Stomach (tissue), 9 donors: ENCODE results near the gene ZPR1. TPM values are rescaled to one million over a fixed set of nuclear protein-coding genes. Genes with fewer than 3 reads are reported as not detected.
A peak's percentile ranks its signal among the peaks of the same experiment; 100 is the strongest.

Experiments used
- DNase-seq, 2 donors: peaks; one replicate each; pipeline versions ENCODE4 v3.0.0 to v3.0.0-alpha.2; 2013 to 2019
- H3K27ac ChIP-seq, 5 donors: fragments of 200-600 bp in 4 of 5; sonication (generic) in 4 of 5; one replicate each; pipeline ENCODE4 v1.5.1; 2013 to 2019; ENCODE audit warnings: mild to moderate bottlenecking in 1 of 5, moderate library complexity in 1 of 5
- H3K27me3 ChIP-seq, 3 donors: fragments of 200-600 bp; sonication (generic); one replicate each; pipeline ENCODE4 v1.5.1; 2017 to 2019; ENCODE audit warnings: mixed run types in 1 of 3
- H3K36me3 ChIP-seq, 4 donors: fragments of 200-600 bp; sonication (generic); 1 replicate in 3 of 4; 2 replicates in 1 of 4; pipeline ENCODE4 v1.5.1; 2016 to 2019
- H3K4me1 ChIP-seq, 4 donors: fragments of 200-600 bp; sonication (generic); one replicate each; pipeline ENCODE4 v1.5.1; 2016 to 2019
- H3K4me3 ChIP-seq, 4 donors: fragments of 200-600 bp; sonication (generic) in 3 of 4; one replicate each; pipeline ENCODE4 v1.5.1; 2016 to 2019; ENCODE audit warnings: mild to moderate bottlenecking in 1 of 4
- H3K9me3 ChIP-seq, 4 donors: fragments of 200-600 bp; sonication (generic); one replicate each; pipeline ENCODE4 v1.5.1; 2016 to 2019
- CTCF ChIP-seq, 7 experiments: fragments of 450-650 bp in 4 of 7; fragments of 200-600 bp in 3 of 7; sonication (generic) in 3 of 7; IDR thresholded peaks; one replicate each; pipeline ENCODE4 v1.5.1; 2016 to 2019; ENCODE audit warnings: antibody characterized with exemption in 7 of 7, control low read depth in 2 of 7, mild to moderate bottlenecking in 1 of 7
- EP300 ChIP-seq: sonication (generic); formaldehyde crosslinking; IDR thresholded peaks from one replicate; pipeline ENCODE4 v1.6.1; 2017; ENCODE audit warnings: antibody characterized with exemption
- POLR2A ChIP-seq, 4 donors: fragments of 450-650 bp; IDR thresholded peaks; one replicate each; pipeline ENCODE4 v1.6.1; 2016; ENCODE audit warnings: antibody characterized with exemption in 4 of 4, control low read depth in 2 of 4, mild to moderate bottlenecking in 1 of 4, moderate library complexity in 1 of 4
- POLR2AphosphoS5 ChIP-seq, 3 donors: sonication (generic); formaldehyde crosslinking; IDR thresholded peaks; one replicate each; pipeline ENCODE4 v1.6.1; 2016; ENCODE audit warnings: antibody characterized with exemption in 3 of 3
- WGBS, 5 donors: extraction: QIAGEN DNeasy Blood & Tissue Kit in 3 of 5; methylation state at CpG; one replicate each; pipeline versions ENCODE4 v1.1.5 to v1.1.7; 2013 to 2018; 5-methylcytosine and 5-hydroxymethylcytosine counted together
- intact Hi-C: fragments of 100-400 bp; cut with DNase I; formaldehyde crosslinking; loops from one replicate; pipeline ENCODE4 v1.15.1; 2023; ENCODE audit warnings: low total_unique reads
- polyA plus RNA-seq, 3 donors: library from polyadenylated mRNA; stranded (reverse); fragments of 200-250 nt; gene quantifications; one replicate each; pipeline ENCODE4 v1.2.3, GENCODE V29; 2013
- total RNA-seq, 5 donors: library from RNA; depleted of rRNA; stranded (reverse); fragments of >200 nt; gene quantifications; one replicate each; pipeline versions ENCODE4 v1.1.0 to v1.2.3, GENCODE V29; 2014 to 2016
- donor health status: healthy with polysubstance abuse.
- donor health status: Bipolar disorder and iron deficiency.
- donor health status: healthy.

Gene ZPR1
- total and polyA plus RNA-seq, 8 donors: 17.8 to 54.9 (median 25.1) TPM

GRCh38 chr11:116773203-116774097 is 14.4 kb downstream of the ZPR1 start:
- 4 to 11% (median 4%) methylated on average over 18 to 25 of the region's 25 CpGs for WGBS, 5 donors
- intact Hi-C loops: no loop called here

GRCh38 chr11:116772443-116773202 is 15.2 kb downstream of the ZPR1 start, which contains the start of gene BUD13:
BUD13 (minus strand) TSS chr11:116772987; CDS start chr11:116772964, 23 bp downstream.
- H3K36me3 ChIP-seq: peaks cover 8 to 44% (median 42%) of the 10 kb centered on the region in 4 donors
- TF ChIP-seq CTCF (IDR thresholded peaks at IDR 0.05): peak in 1 of 7 experiments; percentile 8
- TF ChIP-seq POLR2AphosphoS5 (IDR thresholded peaks at IDR 0.05): peak; percentile 88 to 97 (median 90)
- TF ChIP-seq POLR2A (IDR thresholded peaks at IDR 0.05): peak in 1 of 4 donors; percentile 14
- TF ChIP-seq EP300: no peak
- no peaks in the 10 kb centered on the region for H3K9me3 ChIP-seq
- H3K4me1 ChIP-seq: peaks cover 19 to 34% (median 28%) of the 10 kb centered on the region in 4 donors
- H3K4me3 ChIP-seq: peak within 1 kb of the TSS; percentile 78 to 96 (median 87)
- intact Hi-C loops: no loop called here
- DNase-seq: peak; percentile 92 to 97
- peak within 1 kb of the TSS; percentile 90 to 96 (median 94) for H3K27ac ChIP-seq
- no peaks in the 10 kb centered on the region for H3K27me3 ChIP-seq
- WGBS, 5 donors: 0% methylated on average over 53 to 73 of the region's 73 CpGs

More at GRCh38 chr11:116773203-116774097, 14.4 kb downstream of the ZPR1 start:
- peak in 1 of 2 donors; percentile 12 for DNase-seq
- H3K27ac ChIP-seq: peak overlapping the region; percentile 90 to 96 (median 94)
- H3K27me3 ChIP-seq: no peaks in the 10 kb centered on the region
- no peak for TF ChIP-seq POLR2AphosphoS5 (IDR thresholded peaks at IDR 0.05)
- no peak for TF ChIP-seq POLR2A (IDR thresholded peaks at IDR 0.05)
- TF ChIP-seq EP300: no peak
- TF ChIP-seq CTCF (IDR thresholded peaks at IDR 0.05): no peak
- H3K4me1 ChIP-seq: peaks cover 19 to 34% (median 28%) of the 10 kb centered on the region in 4 donors
- peaks cover 16 to 44% (median 43%) of the 10 kb centered on the region in 4 donors for H3K36me3 ChIP-seq
- peak overlapping the region; percentile 78 to 96 (median 87) for H3K4me3 ChIP-seq
- no peaks in the 10 kb centered on the region for H3K9me3 ChIP-seq

GRCh38 chr11:116771935-116772334 is 15.9 kb downstream of the ZPR1 start:
- 0 to 4% (median 3%) methylated on average over 2 of the region's 2 CpGs for WGBS, 5 donors
- no peaks in the 10 kb centered on the region for H3K27me3 ChIP-seq

More at GRCh38 chr11:116771935-116772334, 15.9 kb downstream of the ZPR1 start:
- peak overlapping the region; percentile 78 to 96 (median 87) for H3K4me3 ChIP-seq
- TF ChIP-seq POLR2AphosphoS5 (IDR thresholded peaks at IDR 0.05) (no peak), CTCF (IDR thresholded peaks at IDR 0.05) (no peak), POLR2A (IDR thresholded peaks at IDR 0.05) (no peak), EP300 (no peak)
- H3K4me1 ChIP-seq: peaks cover 19 to 34% (median 28%) of the 10 kb centered on the region in 4 donors
- intact Hi-C loops: no loop called here
- peak overlapping the region in 4 of 5 donors; percentile 90 to 96 (median 94) for H3K27ac ChIP-seq
- no peaks in the 10 kb centered on the region for H3K9me3 ChIP-seq
- peaks cover 3 to 41% (median 39%) of the 10 kb centered on the region in 4 donors for H3K36me3 ChIP-seq
- DNase-seq: peak in 1 of 2 donors; percentile 7
